HG03575 (cell line): Measurements from ENCODE around the gene C16orf86.

Experiments used
- ATAC-seq: cut with Tn5 transposase; IDR thresholded peaks from one replicate; pipeline ENCODE4 v1.9.1; 2021; ENCODE audit not compliant: unreplicated experiment, insufficient number of reproducible peaks, low FRiP score; ENCODE audit errors: extremely low read depth

Gene C16orf86, protein sequence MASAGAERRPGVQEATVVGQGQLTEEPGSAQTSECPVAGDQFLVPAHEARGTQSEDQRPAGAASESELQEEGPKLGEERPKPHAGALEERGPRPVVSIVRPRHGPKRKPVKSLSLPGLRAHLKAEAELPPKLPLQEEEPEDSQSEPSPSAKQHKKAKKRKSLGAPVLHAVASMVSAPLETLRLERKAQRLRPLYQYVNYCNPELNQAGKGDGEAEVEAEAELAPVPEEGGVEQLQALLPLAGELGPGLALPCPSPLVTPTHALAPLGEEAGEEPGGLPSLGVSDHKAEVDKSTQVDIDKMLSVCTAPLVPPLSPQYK

DNA sequence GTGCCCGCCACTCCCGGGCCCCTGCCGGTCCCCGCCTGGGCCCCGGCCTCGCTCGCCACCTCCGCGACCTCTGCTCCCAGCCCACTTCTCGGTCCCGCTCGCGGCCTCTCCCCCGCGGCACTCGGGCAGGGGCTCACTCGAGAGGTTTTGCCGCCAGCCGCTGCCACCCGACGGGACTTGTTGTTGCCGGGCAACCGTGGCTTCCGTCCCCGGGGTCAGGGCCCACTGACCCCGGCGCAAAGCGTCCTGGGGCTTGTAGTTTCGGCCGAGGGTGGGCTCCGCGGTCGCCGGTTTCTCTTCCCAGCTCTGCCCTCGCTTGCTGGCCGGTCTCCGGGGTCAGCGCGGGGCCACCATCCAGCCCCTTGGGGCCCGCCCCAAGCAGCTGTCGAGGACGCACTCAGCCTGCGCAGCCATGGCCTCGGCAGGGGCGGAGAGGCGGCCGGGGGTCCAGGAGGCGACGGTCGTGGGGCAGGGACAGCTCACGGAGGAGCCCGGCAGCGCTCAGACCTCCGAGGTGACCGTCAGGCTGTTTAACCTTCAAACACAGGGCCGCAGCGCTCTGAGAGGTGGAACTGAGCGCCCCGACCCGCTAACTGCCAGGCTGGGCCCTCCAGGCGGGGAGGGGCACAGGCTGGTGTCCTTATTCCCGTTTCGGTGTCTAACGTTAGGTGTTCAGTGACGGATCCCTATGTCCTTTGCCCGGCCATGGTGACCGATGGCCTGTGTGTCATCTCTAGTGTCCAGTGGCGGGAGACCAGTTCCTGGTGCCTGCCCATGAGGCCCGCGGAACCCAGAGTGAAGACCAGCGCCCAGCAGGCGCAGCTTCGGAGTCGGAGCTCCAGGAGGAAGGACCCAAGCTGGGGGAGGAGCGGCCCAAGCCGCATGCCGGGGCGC is at the start of gene C16orf86, which contains the start of gene ENKD1:
C16orf86 (plus strand) TSS at position 256 of the 894 bp plus-strand sequence; CDS start at position 413, 157 bp downstream.
ENKD1 (minus strand) TSS at position 192 of the 894 bp plus-strand sequence. CDS start 308 bp downstream, outside the sequence.
- no peak for ATAC-seq

DNA sequence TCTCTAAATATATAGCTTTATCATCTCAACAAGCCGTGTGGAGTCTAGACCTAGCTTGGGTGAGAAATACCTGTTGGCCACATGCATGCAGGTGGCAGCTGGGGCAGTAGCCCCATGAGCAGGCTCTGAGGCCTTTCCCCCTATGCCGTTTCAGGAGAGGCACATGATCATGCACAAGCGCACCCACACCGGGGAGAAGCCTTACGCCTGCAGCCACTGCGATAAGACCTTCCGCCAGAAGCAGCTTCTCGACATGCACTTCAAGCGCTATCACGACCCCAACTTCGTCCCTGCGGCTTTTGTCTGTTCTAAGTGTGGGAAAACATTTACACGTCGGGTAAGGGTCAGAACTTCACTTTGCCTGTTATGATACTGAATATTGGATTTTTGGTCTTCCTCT is 38.4 kb upstream of the C16orf86 start:
- ATAC-seq: no peak

DNA sequence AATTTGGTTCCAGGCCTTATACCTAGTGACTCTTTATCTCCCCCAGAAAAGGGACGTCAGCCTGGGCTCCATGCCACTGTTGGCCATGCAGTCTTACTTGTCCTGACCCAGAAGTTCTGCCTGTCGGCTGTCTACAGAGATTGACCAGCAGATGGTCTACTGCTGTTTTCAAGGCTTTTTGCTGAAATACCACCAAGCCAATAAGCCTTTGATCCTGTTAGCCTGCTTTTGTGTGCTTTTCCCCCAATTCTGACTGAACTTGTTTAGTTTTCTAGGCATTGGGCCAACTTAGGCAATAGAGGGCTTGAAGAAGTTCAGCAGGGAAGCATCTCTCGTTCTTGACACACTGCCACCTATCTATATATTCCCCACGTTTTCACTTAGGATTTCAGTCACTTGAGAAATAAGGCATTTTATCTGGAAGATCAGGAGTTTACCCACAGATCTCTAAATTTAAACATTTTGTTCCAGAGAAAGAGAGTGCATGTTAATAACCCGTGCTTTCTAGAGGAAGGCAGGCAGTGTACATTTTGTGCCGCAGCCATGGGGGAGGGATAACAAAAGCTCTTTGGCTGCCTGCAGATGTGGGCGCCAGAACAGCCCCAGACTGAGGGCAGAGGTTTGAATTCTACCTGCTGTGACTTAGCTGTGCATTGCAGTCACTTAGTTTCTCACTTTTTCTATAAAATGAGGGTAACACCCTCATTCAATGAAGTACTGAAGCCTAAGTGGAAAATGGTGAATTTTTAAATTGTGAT is 34.0 kb upstream of the C16orf86 start:
- ATAC-seq: no peak

DNA sequence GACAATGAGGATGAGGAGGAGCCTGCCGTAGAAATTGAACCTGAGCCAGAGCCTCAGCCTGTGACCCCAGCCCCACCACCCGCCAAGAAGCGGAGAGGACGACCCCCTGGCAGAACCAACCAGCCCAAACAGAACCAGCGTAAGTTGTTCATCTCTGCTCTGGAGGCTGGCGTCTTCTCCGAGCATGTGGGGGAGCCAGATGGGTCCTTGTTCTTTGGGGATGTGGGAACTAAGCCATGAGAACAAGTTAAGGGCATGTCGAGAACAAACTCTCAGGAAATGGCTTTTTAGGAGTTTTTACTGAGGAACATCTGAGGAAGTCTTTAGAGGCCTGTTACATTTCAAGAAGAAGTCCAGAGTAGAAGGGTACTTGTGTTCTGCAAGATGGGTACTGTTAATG is 29.9 kb upstream of the C16orf86 start:
- no peak for ATAC-seq

- ATAC-seq: no peak
Measured at GRCh38 chr16:67637625-67638024, 29.0 kb upstream of the C16orf86 start.

DNA sequence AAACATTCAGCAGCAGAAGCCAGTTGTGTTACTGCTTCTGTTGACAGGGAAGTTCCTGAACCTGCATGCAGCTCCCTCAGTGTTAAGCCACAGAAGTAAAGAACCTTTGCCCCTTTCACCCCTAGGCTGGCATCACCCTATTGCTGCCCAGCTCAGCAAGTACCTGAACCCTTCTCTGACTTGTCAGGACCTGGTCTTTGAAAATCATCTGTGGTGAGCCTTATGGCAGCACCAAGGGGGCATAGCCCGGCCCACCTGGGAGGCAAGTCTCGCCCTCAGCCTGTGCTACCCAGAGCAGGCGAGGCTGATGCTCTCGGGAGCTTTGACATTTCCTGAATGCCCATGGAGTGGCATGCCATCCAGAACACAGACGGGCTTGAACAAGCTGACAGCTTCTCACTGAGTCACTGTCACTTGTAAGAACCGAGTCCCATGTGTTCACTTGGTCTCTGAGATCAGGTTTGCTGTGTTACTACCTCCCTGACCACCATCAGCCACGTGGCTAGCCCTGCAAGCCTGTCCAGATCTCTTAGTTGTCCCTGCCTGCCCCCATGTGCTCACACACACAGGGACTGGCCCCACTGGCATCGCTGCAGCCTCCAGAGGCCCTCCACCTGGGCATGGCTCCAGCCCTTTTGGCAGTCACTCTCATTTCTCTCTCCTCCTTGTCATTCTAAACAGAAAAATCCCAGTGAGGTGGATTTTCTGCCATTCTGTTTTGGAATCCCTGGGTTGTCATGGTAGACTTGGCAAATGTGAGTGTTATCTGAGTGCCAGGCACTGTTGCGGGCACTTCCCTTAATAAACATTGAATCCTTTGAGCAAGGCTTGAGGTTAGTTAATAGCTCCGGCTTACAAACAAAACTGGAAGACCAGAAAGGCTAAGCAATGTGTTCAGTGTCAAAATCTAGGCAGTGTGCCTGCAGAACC is 24.6 kb upstream of the C16orf86 start:
- no peak for ATAC-seq

- ATAC-seq: no peak
Measured at GRCh38 chr16:67644038-67644437, 22.6 kb upstream of the C16orf86 start.

- no peak for ATAC-seq
Measured at GRCh38 chr16:67645397-67646121, 21.1 kb upstream of the C16orf86 start.

GRCh38 chr16:67647111-67647651 is 19.4 kb upstream of the C16orf86 start:
- no peak for ATAC-seq

- no peak for ATAC-seq
Measured at GRCh38 chr16:67647681-67648080, 18.9 kb upstream of the C16orf86 start.

- ATAC-seq: no peak
Measured at GRCh38 chr16:67648088-67648763, 18.4 kb upstream of the C16orf86 start.

DNA sequence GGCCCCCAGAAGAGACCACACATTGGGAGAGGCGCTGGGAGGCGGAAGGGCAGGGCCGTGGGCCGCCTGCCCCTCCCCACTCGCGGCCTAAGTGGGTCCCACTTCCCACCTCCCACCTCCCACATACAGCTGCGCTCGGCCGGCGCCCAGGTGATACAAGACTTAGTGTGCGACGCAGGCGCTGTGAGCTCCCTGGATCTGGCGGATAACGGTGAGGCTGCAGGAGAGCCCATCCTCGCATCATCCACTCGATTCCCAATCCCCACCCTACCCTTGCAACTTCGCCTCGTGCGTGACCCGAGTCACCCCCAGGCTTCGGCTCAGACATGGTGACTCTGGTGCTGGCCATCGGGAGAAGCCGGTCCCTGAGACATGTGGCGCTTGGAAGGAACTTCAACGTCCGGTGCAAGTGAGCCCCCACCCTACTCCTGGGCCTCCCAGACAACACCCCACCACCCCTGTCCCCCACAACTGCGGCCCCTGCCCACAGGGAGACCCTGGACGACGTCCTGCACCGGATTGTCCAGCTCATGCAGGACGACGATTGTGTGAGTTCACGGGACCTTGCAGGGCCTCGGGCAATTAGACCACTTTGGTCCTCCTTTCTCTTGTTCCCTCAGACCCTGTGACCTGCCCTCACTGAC is 17.7 kb upstream of the C16orf86 start:
- ATAC-seq: no peak

DNA sequence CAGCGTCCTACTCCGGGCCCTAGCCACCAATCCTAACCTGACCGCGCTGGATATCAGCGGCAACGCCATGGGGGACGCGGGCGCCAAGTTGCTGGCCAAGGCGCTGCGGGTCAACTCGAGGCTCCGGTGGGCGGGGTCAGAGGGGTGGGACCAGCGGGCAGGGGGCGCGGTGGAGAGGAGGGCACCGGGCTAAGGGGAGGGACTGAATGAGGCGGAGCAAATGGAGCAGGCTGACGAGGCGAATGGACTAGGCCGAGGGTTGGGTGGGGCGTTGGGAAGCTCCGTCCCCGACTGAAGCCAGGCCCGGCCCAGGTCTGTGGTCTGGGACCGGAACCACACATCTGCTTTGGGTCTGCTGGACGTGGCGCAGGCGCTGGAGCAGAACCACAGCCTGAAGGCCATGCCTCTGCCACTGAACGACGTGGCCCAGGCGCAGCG is 17.1 kb upstream of the C16orf86 start:
- no peak for ATAC-seq

DNA sequence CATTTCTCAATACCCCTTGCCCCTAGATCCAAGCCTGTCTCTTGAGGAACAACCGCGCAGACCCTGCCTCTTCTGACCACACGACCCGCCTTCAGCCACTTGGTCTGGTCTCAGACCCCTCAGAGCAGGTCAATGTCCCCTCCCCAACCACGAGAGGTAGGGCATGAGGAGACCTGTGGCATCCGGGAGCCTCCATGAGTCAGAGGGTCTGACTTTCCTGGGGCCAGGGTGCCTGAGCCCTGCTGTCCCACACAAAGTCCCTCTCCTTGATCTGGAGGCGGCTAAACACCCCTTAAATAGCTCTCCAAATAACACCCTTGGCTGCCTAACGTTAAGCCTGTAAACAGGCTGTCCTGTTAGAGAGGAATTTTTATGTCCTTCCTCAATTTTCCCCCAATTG is 16.6 kb upstream of the C16orf86 start:
- ATAC-seq: no peak

GRCh38 chr16:67651039-67651438 is 15.6 kb upstream of the C16orf86 start:
- no peak for ATAC-seq

GRCh38 chr16:67651847-67652246 is 14.8 kb upstream of the C16orf86 start:
- ATAC-seq: no peak
